Spleen (tissue), 11 donors: ENCODE results near the gene FERMT2. TPM values are rescaled to one million over a fixed set of nuclear protein-coding genes. Genes with fewer than 3 reads are reported as not detected.

ENCODE experiments used
- DNase-seq: peaks from one replicate; pipeline ENCODE4 v3.0.0-alpha.2; 2020
- H3K27ac ChIP-seq, 8 donors: fragments of 200-600 bp; sonication (generic) in 7 of 8; 1 replicate in 4 of 8; 2 replicates in 4 of 8; pipeline versions ENCODE4 v1.5.0 to v1.8.0; 2016 to 2021; ENCODE audit warnings: inconsistent platforms in 4 of 8, mild to moderate bottlenecking in 4 of 8, moderate library complexity in 1 of 8
- H3K27me3 ChIP-seq, 7 donors: fragments of 200-600 bp; sonication (generic) in 6 of 7; replicated peaks in 1 of 7; 1 replicate in 4 of 7; 2 replicates in 3 of 7; pipeline versions ENCODE4 v1.5.0 to v1.8.0; 2016 to 2021; ENCODE audit warnings: inconsistent platforms in 3 of 7, mild to moderate bottlenecking in 1 of 7
- H3K36me3 ChIP-seq, 6 donors: fragments of 200-600 bp; sonication (generic) in 5 of 6; 1 replicate in 4 of 6; 2 replicates in 2 of 6; pipeline versions ENCODE4 v1.5.0 to v1.8.0; 2016 to 2021; ENCODE audit warnings: inconsistent platforms in 2 of 6
- H3K4me1 ChIP-seq, 6 donors: fragments of 200-600 bp; sonication (generic) in 5 of 6; 1 replicate in 3 of 6; 2 replicates in 3 of 6; pipeline versions ENCODE4 v1.5.0 to v1.8.0; 2016 to 2021; ENCODE audit warnings: inconsistent platforms in 3 of 6
- H3K4me3 ChIP-seq, 8 donors: fragments of 200-600 bp; sonication (generic) in 7 of 8; 1 replicate in 4 of 8; 2 replicates in 4 of 8; pipeline versions ENCODE4 v1.5.0 to v1.8.0; 2016 to 2021; ENCODE audit warnings: inconsistent platforms in 4 of 8, mild to moderate bottlenecking in 4 of 8, moderate library complexity in 2 of 8
- H3K9me3 ChIP-seq, 8 donors: fragments of 200-600 bp; sonication (generic) in 7 of 8; 1 replicate in 4 of 8; 2 replicates in 4 of 8; pipeline versions ENCODE4 v1.5.0 to v1.8.0; 2016 to 2021; ENCODE audit warnings: inconsistent platforms in 4 of 8
- POLR2A ChIP-seq, 3 donors: fragments of 450-650 bp; IDR thresholded peaks; one replicate each; pipeline ENCODE4 v1.5.1; 2017; ENCODE audit warnings: antibody characterized with exemption in 3 of 3, mild to moderate bottlenecking in 1 of 3
- POLR2AphosphoS5 ChIP-seq, 3 donors: sonication (generic); formaldehyde crosslinking; IDR thresholded peaks; one replicate each; pipeline ENCODE4 v1.5.1; 2017; ENCODE audit warnings: antibody characterized with exemption in 3 of 3
- WGBS, 5 donors: extraction: QIAGEN DNeasy Blood & Tissue Kit in 3 of 5; methylation state at CpG; one replicate each; pipeline versions ENCODE4 v1.1.5 to v1.1.7; 2013 to 2018; 5-methylcytosine and 5-hydroxymethylcytosine counted together
- intact Hi-C: fragments of 100-400 bp; cut with DNase I; formaldehyde crosslinking; loops from one replicate; pipeline ENCODE4 v1.15.0; 2023; ENCODE audit warnings: low total_unique reads
- polyA plus RNA-seq, 3 donors: library from polyadenylated mRNA; stranded (reverse); fragments of 200-250 nt; gene quantifications; one replicate each; pipeline ENCODE4 v1.2.1, GENCODE V29; 2013
- total RNA-seq, 7 donors: library from RNA; depleted of rRNA in 3 of 7; stranded (reverse); fragments of >200 nt in 3 of 7; fragmentation: NEBNext Ultra II Directional in 4 of 7; extraction: Animal tissue kit (Norgen Biotek cat#: 25700) in 4 of 7; gene quantifications; one replicate each; pipeline versions ENCODE4 v1.1.0 to v1.2.1, GENCODE V29; 2016 to 2021
- TF ChIP-seq, protein P1 (sequence below), 11 experiments: fragments of 200-600 bp in 7 of 11; fragments of 450-650 bp in 4 of 11; sonication (generic) in 4 of 11; IDR thresholded peaks in 8 of 11; conservative IDR thresholded peaks in 3 of 11; 1 replicate in 7 of 11; 2 replicates in 4 of 11; pipeline versions ENCODE4 v1.4.0 to v1.8.0; 2016 to 2021; ENCODE audit warnings: antibody characterized with exemption in 11 of 11, inconsistent platforms in 4 of 11, mild to moderate bottlenecking in 1 of 11
- donor health status: healthy with polysubstance abuse.
- donor health status: DM: no; HTN: no; CAD: no; lungs with moderate emphysema.
- donor health status: DM: no; HTN: no; CAD: no.
- donor health status: Bipolar disorder and iron deficiency.
- donor health status: healthy.
- donor health status: DM: no; HTN: no; CAD: no.
- donor health status: DM: yes; HTN: yes; CAD: no.

The FERMT2 gene
- total and polyA plus RNA-seq, 10 donors = 10.5 to 94.5 (median 52.7) TPM

DNA sequence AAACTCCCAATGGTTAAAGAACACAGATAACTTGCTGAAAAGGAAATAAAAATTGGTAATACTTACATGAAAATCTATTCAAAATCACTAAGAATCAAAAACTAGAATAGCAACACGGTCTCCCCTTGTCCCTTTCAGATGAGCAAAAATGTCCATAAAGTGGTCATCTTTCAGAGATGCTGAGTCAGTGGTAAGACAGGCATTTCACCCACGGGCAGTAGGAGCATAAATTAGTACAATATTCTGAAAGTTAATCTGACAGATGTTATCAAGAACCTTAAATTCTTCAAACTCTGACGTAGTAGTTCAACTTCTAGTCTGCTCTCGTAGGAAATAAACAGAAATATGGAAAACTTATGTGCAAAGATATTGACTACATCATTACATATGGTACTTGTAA lies 126.4 kb downstream of the FERMT2 start:
- intact Hi-C loops = loop anchor here (5.0 to 10.0 kb wide), 3 partner anchors 138 to 470 kb away; no protein-coding TSS in a partner anchor
- H3K9me3 ChIP-seq = no peaks in the 10 kb centered on the region
- DNase-seq = no peak
- H3K4me1 ChIP-seq = peaks cover 0 to 19% (median 8%) of the 10 kb centered on the region in 6 donors
- TF ChIP-seq POLR2AphosphoS5 (IDR thresholded peaks at IDR 0.05) = no peak
- no peak for TF ChIP-seq POLR2A (IDR thresholded peaks at IDR 0.05)
- TF ChIP-seq, protein P1, sequence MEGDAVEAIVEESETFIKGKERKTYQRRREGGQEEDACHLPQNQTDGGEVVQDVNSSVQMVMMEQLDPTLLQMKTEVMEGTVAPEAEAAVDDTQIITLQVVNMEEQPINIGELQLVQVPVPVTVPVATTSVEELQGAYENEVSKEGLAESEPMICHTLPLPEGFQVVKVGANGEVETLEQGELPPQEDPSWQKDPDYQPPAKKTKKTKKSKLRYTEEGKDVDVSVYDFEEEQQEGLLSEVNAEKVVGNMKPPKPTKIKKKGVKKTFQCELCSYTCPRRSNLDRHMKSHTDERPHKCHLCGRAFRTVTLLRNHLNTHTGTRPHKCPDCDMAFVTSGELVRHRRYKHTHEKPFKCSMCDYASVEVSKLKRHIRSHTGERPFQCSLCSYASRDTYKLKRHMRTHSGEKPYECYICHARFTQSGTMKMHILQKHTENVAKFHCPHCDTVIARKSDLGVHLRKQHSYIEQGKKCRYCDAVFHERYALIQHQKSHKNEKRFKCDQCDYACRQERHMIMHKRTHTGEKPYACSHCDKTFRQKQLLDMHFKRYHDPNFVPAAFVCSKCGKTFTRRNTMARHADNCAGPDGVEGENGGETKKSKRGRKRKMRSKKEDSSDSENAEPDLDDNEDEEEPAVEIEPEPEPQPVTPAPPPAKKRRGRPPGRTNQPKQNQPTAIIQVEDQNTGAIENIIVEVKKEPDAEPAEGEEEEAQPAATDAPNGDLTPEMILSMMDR (IDR thresholded peaks at IDR 0.05 in 8 of 11, conservative IDR thresholded peaks at IDR 0.05 in 3 of 11) = no peak
- H3K4me3 ChIP-seq = no peak overlapping the region
- H3K27me3 ChIP-seq = peaks cover 0 to 10% (median 0%) of the 10 kb centered on the region in 7 donors
- no peaks in the 10 kb centered on the region for H3K36me3 ChIP-seq
- 34 to 60% (median 36%) methylated on average over 4 of the region's 4 CpGs for WGBS, 5 donors
- no peak overlapping the region for H3K27ac ChIP-seq

DNA sequence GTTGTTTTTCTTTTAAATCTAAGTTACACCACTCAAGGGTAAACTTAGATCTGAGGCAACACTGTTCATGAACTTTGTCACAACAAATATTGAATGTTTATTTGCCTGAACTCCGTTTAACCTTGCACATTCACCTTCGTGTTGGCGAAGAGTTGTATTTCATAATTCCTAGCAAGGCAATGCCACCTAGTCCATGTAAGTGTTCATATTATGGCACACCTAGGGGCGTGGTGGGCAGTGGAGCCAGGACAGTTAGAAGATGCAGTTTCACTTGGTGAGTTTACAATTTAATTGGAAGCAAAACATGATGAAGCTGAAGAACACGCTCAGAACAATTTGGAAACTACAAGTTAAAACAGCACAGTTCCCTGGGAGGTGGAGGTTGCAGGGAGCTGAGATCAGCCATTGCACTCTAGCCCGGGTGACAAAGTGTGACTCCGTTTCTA lies 129.0 kb downstream of the FERMT2 start:
- H3K9me3 ChIP-seq = no peaks in the 10 kb centered on the region
- H3K4me1 ChIP-seq = peaks cover 0 to 19% (median 8%) of the 10 kb centered on the region in 6 donors
- H3K27me3 ChIP-seq = peaks cover 0 to 10% (median 0%) of the 10 kb centered on the region in 7 donors
- H3K27ac ChIP-seq = no peak overlapping the region
- intact Hi-C loops = loop anchor here (5.0 to 10.0 kb wide), 3 partner anchors 140 to 473 kb away; no protein-coding TSS in a partner anchor
- no peak overlapping the region for H3K4me3 ChIP-seq
- DNase-seq = no peak
- H3K36me3 ChIP-seq = no peaks in the 10 kb centered on the region
- 76 to 90% (median 85%) methylated on average over 7 of the region's 7 CpGs for WGBS, 5 donors
- no peak for TF ChIP-seq POLR2A (IDR thresholded peaks at IDR 0.05)
- no peak for TF ChIP-seq POLR2AphosphoS5 (IDR thresholded peaks at IDR 0.05)
- TF ChIP-seq, protein P1 (IDR thresholded peaks at IDR 0.05 in 8 of 11, conservative IDR thresholded peaks at IDR 0.05 in 3 of 11) = no peak

DNA sequence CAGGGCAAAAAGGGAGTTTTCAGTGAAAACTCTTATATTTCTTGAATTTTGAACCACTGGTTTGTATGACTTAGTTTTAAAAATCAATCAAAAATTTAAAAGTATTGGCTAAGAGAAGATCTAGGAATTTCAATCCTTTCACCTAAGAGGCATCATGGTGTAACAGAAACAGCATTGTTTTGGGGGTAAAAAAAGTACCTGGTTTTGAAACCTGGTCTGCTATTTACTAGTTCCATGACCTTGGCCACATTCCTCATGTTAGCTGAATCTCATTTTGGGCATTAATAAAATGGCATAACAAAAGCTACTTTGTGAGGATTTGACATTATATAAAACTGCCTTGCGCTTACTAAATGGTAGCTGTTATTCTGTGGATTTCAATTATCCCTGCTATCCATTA lies 142.7 kb downstream of the FERMT2 start:
- H3K4me1 ChIP-seq = no peaks in the 10 kb centered on the region
- H3K36me3 ChIP-seq = no peaks in the 10 kb centered on the region
- no peaks in the 10 kb centered on the region for H3K27me3 ChIP-seq
- no peaks in the 10 kb centered on the region for H3K9me3 ChIP-seq
- TF ChIP-seq, protein P1 (IDR thresholded peaks at IDR 0.05 in 8 of 11, conservative IDR thresholded peaks at IDR 0.05 in 3 of 11) = no peak
- no peak for TF ChIP-seq POLR2AphosphoS5 (IDR thresholded peaks at IDR 0.05)
- TF ChIP-seq POLR2A (IDR thresholded peaks at IDR 0.05) = no peak
- H3K27ac ChIP-seq = no peak overlapping the region
- intact Hi-C loops = no loop called here
- H3K4me3 ChIP-seq = no peak overlapping the region
- DNase-seq = no peak
- WGBS, 5 donors = 37 to 98% (median 94%) methylated on average over 1 of the region's 1 CpG

Other genes starting within 250 kb of the FERMT2 start
- gene PSMC6, start 243.8 kb downstream of the FERMT2 start, total RNA-seq = 10 to 100 TPM; 64.7 to 95.7 (median 82.0) TPM
- 10 to 100 TPM; 73.4 to 98.9 (median 83.9) TPM for gene PSMC6, start 243.8 kb downstream of the FERMT2 start, polyA plus RNA-seq
- 10 to 100 TPM; 15.2 to 23.1 (median 17.8) TPM for gene STYX, start 220.9 kb downstream of the FERMT2 start, total RNA-seq
- gene STYX, start 220.9 kb downstream of the FERMT2 start, polyA plus RNA-seq = 10 to 100 TPM in 1 of 3 donors, 1 to 10 TPM in 2; 6.6 to 10.2 (median 6.9) TPM
- gene GNPNAT1, start 159.4 kb downstream of the FERMT2 start, total RNA-seq = 10 to 100 TPM in 3 of 7 donors, 1 to 10 TPM in 4; 7.7 to 12.6 (median 9.3) TPM
- gene GNPNAT1, start 159.4 kb downstream of the FERMT2 start, polyA plus RNA-seq = 1 to 10 TPM; 3.4 to 7.2 (median 4.9) TPM
- gene DDHD1, start 202.3 kb upstream of the FERMT2 start, total RNA-seq = 10 to 100 TPM; 25.0 to 52.2 (median 30.7) TPM
- gene DDHD1, start 202.3 kb upstream of the FERMT2 start, polyA plus RNA-seq = 1 to 10 TPM; 3.4 to 4.9 (median 4.7) TPM